ENCODE data around the gene XPO6.

XPO6 gene
- long read RNA-seq, full-length matches to known transcripts, result 1 of 37 reads
- long read RNA-seq, partial matches to known transcripts, result 28 of 37 reads
- long read RNA-seq, other reads (novel, unspliced or antisense), result 8 of 37 reads

DNA sequence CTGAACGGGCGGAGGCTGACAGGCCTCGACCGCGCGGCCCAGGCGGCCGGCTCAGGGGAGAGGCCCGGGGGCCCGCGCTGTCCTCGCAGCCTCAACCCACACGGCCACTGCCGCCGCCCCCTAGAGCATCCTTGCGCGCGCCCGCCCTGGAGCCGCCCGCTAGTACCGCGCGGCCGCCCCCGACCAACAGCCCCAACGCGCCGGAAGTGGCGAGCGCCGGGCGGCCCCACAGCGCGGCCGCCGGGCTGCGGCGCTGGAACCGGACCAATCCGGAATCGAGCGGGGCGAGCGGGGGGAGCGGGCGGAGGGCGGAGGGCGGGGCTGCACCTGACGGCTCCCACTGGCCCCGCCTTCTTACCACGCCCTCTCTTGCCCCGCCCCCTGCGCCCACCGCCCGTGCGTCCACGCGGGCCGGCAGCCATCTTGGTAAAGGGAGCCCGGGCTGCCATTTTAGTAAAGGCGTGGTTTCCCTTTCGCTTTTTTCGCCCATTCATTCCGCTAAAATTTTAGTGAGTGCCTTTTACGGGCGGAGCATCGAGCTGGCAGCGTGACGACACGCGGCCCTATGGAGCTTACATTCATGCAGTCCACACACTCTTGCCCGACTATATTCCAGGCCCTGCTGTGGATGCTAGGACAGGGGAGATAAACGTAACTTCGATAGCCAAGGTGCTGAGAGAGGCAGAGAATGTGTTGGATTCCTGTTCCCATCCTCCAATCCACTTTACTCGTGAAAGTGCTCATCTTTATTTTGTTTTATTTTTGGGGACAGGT lies at the start of gene XPO6:
Gene XPO6, minus strand, starts transcription at position 208 of the 774 bp plus-strand sequence. CDS start 597 bp downstream, outside the sequence.
- Histone ChIP-seq H3K27ac (replicated peaks) (peak within 1 kb of the TSS; percentile 94), H3K4me3 (replicated peaks; ENCODE audit: insufficient read depth, low read length) (peak within 1 kb of the TSS; percentile 63), H3K27me3 (ENCODE audit: insufficient read depth, poor library complexity, severe bottlenecking) (no peaks in the 10 kb centered on the region)
- TF ChIP-seq POLR2AphosphoS5 (IDR thresholded peaks at IDR 0.05; ENCODE audit: low read depth) (peak; percentile 57), GABPA (IDR thresholded peaks at IDR 0.05; ENCODE audit: low read depth) (no peak; the same call in 1 of the 2 replicates)
- peak; percentile 83 to 94 for DNase-seq (ENCODE audit: low read depth in 1 of 2, low spot score in 1 of 2)

DNA sequence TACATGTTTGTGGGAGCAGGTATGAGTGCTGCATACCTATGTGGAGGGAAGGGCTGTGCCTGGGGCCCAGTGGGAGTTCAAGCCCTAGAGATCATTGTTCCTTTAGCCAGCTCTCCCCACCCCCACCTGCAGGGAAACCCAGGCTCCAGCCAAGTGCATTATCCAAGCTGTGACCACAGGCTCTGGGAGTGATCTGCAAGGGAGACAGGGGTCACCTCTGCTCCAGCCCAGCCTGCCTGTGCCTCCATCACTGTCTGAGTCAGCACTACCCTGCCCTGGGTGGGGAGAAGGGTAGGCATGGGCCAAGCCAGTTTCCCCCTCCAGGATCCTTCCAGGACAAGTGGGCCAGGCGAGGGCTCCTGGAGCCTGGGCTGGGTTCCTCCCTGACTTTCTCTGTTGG lies 48.4 kb upstream of the XPO6 start:
- DNase-seq (ENCODE audit: low read depth in 1 of 2, low spot score in 1 of 2), result no peak
- no peaks in the 10 kb centered on the region for H3K27me3 ChIP-seq (ENCODE audit: insufficient read depth, poor library complexity, severe bottlenecking)
- no peak overlapping the region for H3K4me3 ChIP-seq (replicated peaks; ENCODE audit: insufficient read depth, low read length)
- TF ChIP-seq POLR2AphosphoS5 (IDR thresholded peaks at IDR 0.05; ENCODE audit: low read depth), result no peak
- TF ChIP-seq SPI1 (IDR thresholded peaks at IDR 0.05; ENCODE audit: borderline replicate concordance, low read depth), result no peak
- no peak for TF ChIP-seq GABPA (IDR thresholded peaks at IDR 0.05; ENCODE audit: low read depth)
- TF ChIP-seq, protein P1, sequence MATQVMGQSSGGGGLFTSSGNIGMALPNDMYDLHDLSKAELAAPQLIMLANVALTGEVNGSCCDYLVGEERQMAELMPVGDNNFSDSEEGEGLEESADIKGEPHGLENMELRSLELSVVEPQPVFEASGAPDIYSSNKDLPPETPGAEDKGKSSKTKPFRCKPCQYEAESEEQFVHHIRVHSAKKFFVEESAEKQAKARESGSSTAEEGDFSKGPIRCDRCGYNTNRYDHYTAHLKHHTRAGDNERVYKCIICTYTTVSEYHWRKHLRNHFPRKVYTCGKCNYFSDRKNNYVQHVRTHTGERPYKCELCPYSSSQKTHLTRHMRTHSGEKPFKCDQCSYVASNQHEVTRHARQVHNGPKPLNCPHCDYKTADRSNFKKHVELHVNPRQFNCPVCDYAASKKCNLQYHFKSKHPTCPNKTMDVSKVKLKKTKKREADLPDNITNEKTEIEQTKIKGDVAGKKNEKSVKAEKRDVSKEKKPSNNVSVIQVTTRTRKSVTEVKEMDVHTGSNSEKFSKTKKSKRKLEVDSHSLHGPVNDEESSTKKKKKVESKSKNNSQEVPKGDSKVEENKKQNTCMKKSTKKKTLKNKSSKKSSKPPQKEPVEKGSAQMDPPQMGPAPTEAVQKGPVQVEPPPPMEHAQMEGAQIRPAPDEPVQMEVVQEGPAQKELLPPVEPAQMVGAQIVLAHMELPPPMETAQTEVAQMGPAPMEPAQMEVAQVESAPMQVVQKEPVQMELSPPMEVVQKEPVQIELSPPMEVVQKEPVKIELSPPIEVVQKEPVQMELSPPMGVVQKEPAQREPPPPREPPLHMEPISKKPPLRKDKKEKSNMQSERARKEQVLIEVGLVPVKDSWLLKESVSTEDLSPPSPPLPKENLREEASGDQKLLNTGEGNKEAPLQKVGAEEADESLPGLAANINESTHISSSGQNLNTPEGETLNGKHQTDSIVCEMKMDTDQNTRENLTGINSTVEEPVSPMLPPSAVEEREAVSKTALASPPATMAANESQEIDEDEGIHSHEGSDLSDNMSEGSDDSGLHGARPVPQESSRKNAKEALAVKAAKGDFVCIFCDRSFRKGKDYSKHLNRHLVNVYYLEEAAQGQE (IDR thresholded peaks at IDR 0.05; ENCODE audit: insufficient replicate concordance, low read depth), result no peak
- TF ChIP-seq, protein P2, sequence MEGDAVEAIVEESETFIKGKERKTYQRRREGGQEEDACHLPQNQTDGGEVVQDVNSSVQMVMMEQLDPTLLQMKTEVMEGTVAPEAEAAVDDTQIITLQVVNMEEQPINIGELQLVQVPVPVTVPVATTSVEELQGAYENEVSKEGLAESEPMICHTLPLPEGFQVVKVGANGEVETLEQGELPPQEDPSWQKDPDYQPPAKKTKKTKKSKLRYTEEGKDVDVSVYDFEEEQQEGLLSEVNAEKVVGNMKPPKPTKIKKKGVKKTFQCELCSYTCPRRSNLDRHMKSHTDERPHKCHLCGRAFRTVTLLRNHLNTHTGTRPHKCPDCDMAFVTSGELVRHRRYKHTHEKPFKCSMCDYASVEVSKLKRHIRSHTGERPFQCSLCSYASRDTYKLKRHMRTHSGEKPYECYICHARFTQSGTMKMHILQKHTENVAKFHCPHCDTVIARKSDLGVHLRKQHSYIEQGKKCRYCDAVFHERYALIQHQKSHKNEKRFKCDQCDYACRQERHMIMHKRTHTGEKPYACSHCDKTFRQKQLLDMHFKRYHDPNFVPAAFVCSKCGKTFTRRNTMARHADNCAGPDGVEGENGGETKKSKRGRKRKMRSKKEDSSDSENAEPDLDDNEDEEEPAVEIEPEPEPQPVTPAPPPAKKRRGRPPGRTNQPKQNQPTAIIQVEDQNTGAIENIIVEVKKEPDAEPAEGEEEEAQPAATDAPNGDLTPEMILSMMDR (IDR thresholded peaks at IDR 0.05; ENCODE audit: insufficient read depth, low read length), result no peak
- H3K27ac ChIP-seq (replicated peaks), result no peak overlapping the region

GRCh38 chr16:28259781-28260150 lies 48.0 kb upstream of the XPO6 start:
- H3K27ac ChIP-seq (replicated peaks), result no peak overlapping the region
- no peak overlapping the region for H3K4me3 ChIP-seq (replicated peaks; ENCODE audit: insufficient read depth, low read length)
- no peak for DNase-seq (ENCODE audit: low read depth in 1 of 2, low spot score in 1 of 2)
- TF ChIP-seq, protein P1 (IDR thresholded peaks at IDR 0.05; ENCODE audit: insufficient replicate concordance, low read depth), result no peak
- TF ChIP-seq GABPA (IDR thresholded peaks at IDR 0.05; ENCODE audit: low read depth) (no peak), SPI1 (IDR thresholded peaks at IDR 0.05; ENCODE audit: borderline replicate concordance, low read depth) (no peak), POLR2AphosphoS5 (IDR thresholded peaks at IDR 0.05; ENCODE audit: low read depth) (no peak)
- TF ChIP-seq, protein P2 (IDR thresholded peaks at IDR 0.05; ENCODE audit: insufficient read depth, low read length), result no peak
- no peaks in the 10 kb centered on the region for H3K27me3 ChIP-seq (ENCODE audit: insufficient read depth, poor library complexity, severe bottlenecking)

- TF ChIP-seq, protein P1 (IDR thresholded peaks at IDR 0.05; ENCODE audit: insufficient replicate concordance, low read depth), result no peak
- TF ChIP-seq, protein P2 (IDR thresholded peaks at IDR 0.05; ENCODE audit: insufficient read depth, low read length), result no peak
- TF ChIP-seq POLR2AphosphoS5 (IDR thresholded peaks at IDR 0.05; ENCODE audit: low read depth) (no peak), SPI1 (IDR thresholded peaks at IDR 0.05; ENCODE audit: borderline replicate concordance, low read depth) (no peak), GABPA (IDR thresholded peaks at IDR 0.05; ENCODE audit: low read depth) (no peak)
- H3K27ac ChIP-seq (replicated peaks), result no peak overlapping the region
- H3K27me3 ChIP-seq (ENCODE audit: insufficient read depth, poor library complexity, severe bottlenecking), result no peaks in the 10 kb centered on the region
- no peak for DNase-seq (ENCODE audit: low read depth in 1 of 2, low spot score in 1 of 2)
- H3K4me3 ChIP-seq (replicated peaks; ENCODE audit: insufficient read depth, low read length), result no peak overlapping the region
Observed at GRCh38 chr16:28259091-28259780, 47.5 kb upstream of the XPO6 start.

Data from HL-60 (cell line).